ENCODE results near the gene HES5.

DNA sequence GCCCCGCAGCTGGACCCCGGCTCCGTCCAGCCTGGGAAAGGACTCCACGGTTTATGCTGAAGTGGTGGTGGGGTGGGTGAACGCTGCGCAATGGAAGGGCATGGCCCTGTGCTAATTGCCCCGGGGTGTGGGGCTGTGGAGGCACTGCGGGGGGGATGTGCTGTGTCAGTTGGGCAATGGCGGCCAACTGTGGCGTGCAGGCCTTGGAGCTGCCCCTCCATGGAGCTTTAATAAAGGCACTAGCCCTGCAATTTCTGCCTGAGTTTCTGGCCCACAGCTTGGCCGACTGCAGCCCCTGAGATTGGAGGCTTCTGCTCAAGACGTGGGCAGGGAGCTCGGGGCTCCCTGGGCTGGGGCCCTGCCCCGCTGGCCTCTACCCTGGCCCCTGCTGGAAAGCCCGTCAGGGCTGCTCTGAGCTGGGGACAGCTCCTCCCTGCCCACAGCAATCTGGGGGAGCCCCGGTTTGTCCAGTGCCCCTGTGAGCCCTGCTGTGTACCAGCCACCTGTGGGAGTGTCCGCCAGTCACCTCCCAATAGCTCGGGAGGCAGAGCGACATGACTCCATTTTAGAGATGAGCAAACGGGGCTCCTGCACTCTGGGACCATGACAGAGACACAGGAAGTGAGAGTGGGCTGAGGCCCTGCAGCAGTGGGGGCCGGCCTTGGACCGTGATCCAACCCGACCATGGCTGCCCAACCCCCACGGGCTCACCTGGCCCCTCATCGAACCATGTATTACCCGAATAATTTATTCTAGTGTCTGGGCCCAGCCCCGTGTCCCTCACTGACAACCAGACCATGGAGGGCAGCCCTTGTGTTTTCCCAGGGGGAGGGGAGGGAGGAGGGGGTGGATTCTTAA is 17.4 kb upstream of the HES5 start:
- TF ChIP-seq, protein P1, sequence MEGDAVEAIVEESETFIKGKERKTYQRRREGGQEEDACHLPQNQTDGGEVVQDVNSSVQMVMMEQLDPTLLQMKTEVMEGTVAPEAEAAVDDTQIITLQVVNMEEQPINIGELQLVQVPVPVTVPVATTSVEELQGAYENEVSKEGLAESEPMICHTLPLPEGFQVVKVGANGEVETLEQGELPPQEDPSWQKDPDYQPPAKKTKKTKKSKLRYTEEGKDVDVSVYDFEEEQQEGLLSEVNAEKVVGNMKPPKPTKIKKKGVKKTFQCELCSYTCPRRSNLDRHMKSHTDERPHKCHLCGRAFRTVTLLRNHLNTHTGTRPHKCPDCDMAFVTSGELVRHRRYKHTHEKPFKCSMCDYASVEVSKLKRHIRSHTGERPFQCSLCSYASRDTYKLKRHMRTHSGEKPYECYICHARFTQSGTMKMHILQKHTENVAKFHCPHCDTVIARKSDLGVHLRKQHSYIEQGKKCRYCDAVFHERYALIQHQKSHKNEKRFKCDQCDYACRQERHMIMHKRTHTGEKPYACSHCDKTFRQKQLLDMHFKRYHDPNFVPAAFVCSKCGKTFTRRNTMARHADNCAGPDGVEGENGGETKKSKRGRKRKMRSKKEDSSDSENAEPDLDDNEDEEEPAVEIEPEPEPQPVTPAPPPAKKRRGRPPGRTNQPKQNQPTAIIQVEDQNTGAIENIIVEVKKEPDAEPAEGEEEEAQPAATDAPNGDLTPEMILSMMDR (conservative IDR thresholded peaks at IDR 0.05; ENCODE audit: low read depth, low read length) = no peak
- TF ChIP-seq EZH2phosphoT487 (IDR thresholded peaks at IDR 0.05; ENCODE audit: borderline replicate concordance, low read length) = no peak
- no peak for TF ChIP-seq EZH2 (IDR thresholded peaks at IDR 0.05; ENCODE audit: low read length, unreplicated experiment)
